ENCODE results near the gene EHBP1.
A peak's percentile ranks its signal among the peaks of the same experiment; 100 is the strongest.

The EHBP1 gene

DNA sequence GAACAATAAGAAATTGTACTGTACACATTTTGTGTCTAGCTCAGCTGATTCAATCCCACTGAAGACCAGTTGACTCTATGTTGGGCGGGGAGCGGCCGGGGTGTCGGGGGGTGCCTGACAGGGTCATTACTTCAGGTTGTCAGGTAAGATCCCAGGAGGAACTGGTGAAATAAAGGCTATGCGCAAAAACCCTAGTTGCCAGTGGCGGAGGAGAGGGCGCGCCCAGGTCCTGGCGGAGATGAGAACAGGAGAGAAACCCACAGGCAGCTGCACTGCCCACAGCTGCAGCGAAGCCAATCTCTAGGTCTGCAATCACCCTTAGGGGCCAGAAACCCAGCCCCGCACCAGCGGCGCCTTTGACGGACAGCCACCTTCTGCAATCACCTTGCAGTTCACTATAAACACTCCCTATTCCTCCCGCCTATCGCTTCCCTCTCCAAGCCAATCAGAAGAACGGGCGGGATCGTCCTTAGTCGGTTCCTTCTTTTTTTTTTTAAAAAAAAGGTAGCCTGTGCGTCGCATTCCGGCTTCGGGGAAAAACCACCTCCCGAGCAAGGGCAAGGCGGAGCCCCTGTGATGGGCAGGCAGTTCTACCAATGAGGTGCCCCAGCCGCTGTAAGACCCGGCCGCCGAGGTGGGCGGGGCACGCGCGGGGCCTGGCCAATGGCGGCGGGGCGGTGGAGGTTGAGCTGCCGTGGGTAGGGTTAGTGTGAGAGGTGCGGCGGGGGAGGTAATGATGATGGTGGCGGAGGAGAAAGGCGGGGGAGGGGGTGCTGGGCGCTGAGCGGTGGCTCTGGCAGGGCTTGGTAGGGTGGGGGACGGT lies at the start of gene EHBP1:
TSS of gene EHBP1 (plus strand) at position 707 of the 823 bp plus-strand sequence. CDS start 1,479 bp downstream, outside the sequence.
- H3K4me2 ChIP-seq = peak within 1 kb of the TSS; percentile 79 to 92 (median 86)
- no peak for TF ChIP-seq Cebpa-rat (IDR thresholded peaks at IDR 0.05)
- H3K27ac ChIP-seq = peak within 1 kb of the TSS; percentile 52 to 85 (median 72); a peak in 20 of 22 replicates
- peaks cover 7 to 24% (median 21%) of the 10 kb centered on the region in 11 experiments; a peak in 21 of 22 replicates for H3K36me3 ChIP-seq
- no peaks in the 10 kb centered on the region for H3K27me3 ChIP-seq
- peaks cover 20 to 39% (median 26%) of the 10 kb centered on the region in 10 experiments for H3K4me1 ChIP-seq
- peaks cover 12 to 20% (median 17%) of the 10 kb centered on the region in 11 experiments; a peak in 20 of 22 replicates for H3K9me3 ChIP-seq (replicated peaks in 1 of 11)
- peak within 1 kb of the TSS; percentile 64 to 85 (median 76) for H3K4me3 ChIP-seq
- H3K9ac ChIP-seq = peak within 1 kb of the TSS; percentile 75 to 86 (median 83)
- no peaks in the 10 kb centered on the region for H4K20me1 ChIP-seq

DNA sequence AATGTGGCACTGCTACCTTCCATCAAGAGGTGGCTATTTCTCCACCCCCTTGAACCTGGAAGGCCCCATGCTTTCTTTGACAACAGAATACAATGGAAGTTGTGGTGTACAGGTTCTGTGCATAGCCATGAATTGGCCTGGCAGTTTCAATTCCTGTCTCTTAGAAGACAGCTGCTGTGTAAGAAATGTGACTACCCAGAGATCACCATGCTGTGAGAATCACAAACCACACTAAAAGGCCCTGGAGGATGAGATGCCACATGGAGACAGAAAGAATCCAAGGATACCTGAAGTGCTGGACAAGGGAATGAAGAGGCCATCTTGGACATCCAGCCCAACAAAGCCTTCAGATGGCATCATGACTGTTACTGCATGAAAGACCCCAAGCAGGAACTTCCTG lies 47.7 kb upstream of the EHBP1 start:
- H3K9me3 ChIP-seq (replicated peaks in 1 of 11) = no peaks in the 10 kb centered on the region
- TF ChIP-seq Cebpa-rat (IDR thresholded peaks at IDR 0.05) = no peak
- H3K4me2 ChIP-seq = no peak overlapping the region
- H3K4me3 ChIP-seq = no peak overlapping the region
- no peaks in the 10 kb centered on the region for H3K36me3 ChIP-seq
- no peaks in the 10 kb centered on the region for H4K20me1 ChIP-seq
- no peaks in the 10 kb centered on the region for H3K4me1 ChIP-seq
- no peak overlapping the region for H3K9ac ChIP-seq
- H3K27me3 ChIP-seq = no peaks in the 10 kb centered on the region
- no peak overlapping the region for H3K27ac ChIP-seq

- no peak for TF ChIP-seq Cebpa-rat (IDR thresholded peaks at IDR 0.05)
- H3K4me1 ChIP-seq = no peaks in the 10 kb centered on the region
- no peak overlapping the region for H3K4me3 ChIP-seq
Observed at GRCh38 chr2:62658891-62659290, 46.6 kb upstream of the EHBP1 start.

DNA sequence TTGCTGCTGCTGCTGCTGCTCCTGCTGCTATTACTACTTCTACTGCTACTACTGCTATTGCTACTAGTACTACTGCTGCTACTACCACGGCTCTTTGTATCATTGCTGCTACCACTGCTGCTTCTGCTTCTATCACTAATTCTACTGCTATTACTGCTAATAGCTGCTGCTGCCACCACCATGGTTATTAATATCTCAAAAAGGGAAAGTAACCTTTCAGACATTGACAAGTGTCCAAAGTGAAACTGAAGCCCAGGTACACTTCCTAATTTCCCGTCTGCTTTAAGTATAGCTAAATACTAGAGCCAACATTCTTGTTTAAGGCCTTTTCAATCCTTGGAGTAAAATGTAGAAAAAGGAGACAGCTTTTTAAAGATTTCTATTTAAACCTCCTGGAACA lies 45.4 kb upstream of the EHBP1 start:
- H3K4me2 ChIP-seq = no peak overlapping the region
- H4K20me1 ChIP-seq = no peaks in the 10 kb centered on the region

More at GRCh38 chr2:62658891-62659290, 46.6 kb upstream of the EHBP1 start:
- H3K9ac ChIP-seq = no peak overlapping the region
- H4K20me1 ChIP-seq = no peaks in the 10 kb centered on the region
- no peaks in the 10 kb centered on the region for H3K9me3 ChIP-seq (replicated peaks in 1 of 11)
- H3K36me3 ChIP-seq = no peaks in the 10 kb centered on the region
- H3K27me3 ChIP-seq = no peaks in the 10 kb centered on the region
- no peak overlapping the region for H3K27ac ChIP-seq
- no peak overlapping the region for H3K4me2 ChIP-seq

GRCh38 chr2:62660582-62661262 lies 44.8 kb upstream of the EHBP1 start:
- Histone ChIP-seq H3K36me3 (no peaks in the 10 kb centered on the region), H3K27me3 (no peaks in the 10 kb centered on the region), H3K9me3 (replicated peaks in 1 of 11) (no peaks in the 10 kb centered on the region), H3K9ac (no peak overlapping the region), H3K27ac (no peak overlapping the region), H4K20me1 (no peaks in the 10 kb centered on the region), H3K4me1 (no peaks in the 10 kb centered on the region), H3K4me2 (no peak overlapping the region), H3K4me3 (no peak overlapping the region)
- TF ChIP-seq Cebpa-rat (IDR thresholded peaks at IDR 0.05) = no peak

More for the DNA sequence above, 45.4 kb upstream of the EHBP1 start:
- H3K9me3 ChIP-seq (replicated peaks in 1 of 11) = no peaks in the 10 kb centered on the region
- no peak overlapping the region for H3K27ac ChIP-seq
- H3K4me1 ChIP-seq = no peaks in the 10 kb centered on the region
- H3K27me3 ChIP-seq = no peaks in the 10 kb centered on the region
- no peaks in the 10 kb centered on the region for H3K36me3 ChIP-seq
- no peak overlapping the region for H3K4me3 ChIP-seq
- no peak overlapping the region for H3K9ac ChIP-seq
- no peak for TF ChIP-seq Cebpa-rat (IDR thresholded peaks at IDR 0.05)

DNA sequence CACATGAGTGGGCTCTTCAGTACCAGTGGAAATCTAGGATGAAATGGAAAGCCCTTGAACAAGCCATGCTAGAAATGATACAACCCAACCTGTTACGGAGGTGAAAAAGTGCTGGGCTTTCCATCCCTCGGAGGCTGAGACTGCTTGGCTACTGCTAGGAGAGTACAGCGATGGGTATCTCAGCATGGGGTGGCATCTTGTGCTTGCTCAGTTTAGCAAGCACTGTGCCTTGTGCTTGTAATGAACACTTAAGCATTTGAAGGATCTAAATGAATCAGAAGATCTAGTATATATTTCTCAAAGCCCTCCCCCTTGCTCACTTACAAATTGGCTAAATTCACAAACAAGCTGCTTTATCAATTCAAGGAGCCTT lies 44.3 kb upstream of the EHBP1 start:
- no peaks in the 10 kb centered on the region for H3K36me3 ChIP-seq
- H3K27ac ChIP-seq = no peak overlapping the region
- no peak overlapping the region for H3K9ac ChIP-seq
- no peaks in the 10 kb centered on the region for H4K20me1 ChIP-seq
- no peaks in the 10 kb centered on the region for H3K27me3 ChIP-seq
- no peak overlapping the region for H3K4me3 ChIP-seq
- no peak overlapping the region for H3K4me2 ChIP-seq
- H3K4me1 ChIP-seq = no peaks in the 10 kb centered on the region
- no peak for TF ChIP-seq Cebpa-rat (IDR thresholded peaks at IDR 0.05)
- no peaks in the 10 kb centered on the region for H3K9me3 ChIP-seq (replicated peaks in 1 of 11)

GRCh38 chr2:62662131-62662530 lies 43.4 kb upstream of the EHBP1 start:
- Histone ChIP-seq H3K4me1 (no peaks in the 10 kb centered on the region), H3K4me2 (no peak overlapping the region), H3K4me3 (no peak overlapping the region), H3K27me3 (no peaks in the 10 kb centered on the region), H3K36me3 (no peaks in the 10 kb centered on the region), H3K9me3 (replicated peaks in 1 of 11) (no peaks in the 10 kb centered on the region), H3K27ac (no peak overlapping the region), H3K9ac (no peak overlapping the region), H4K20me1 (no peaks in the 10 kb centered on the region)
- no peak for TF ChIP-seq Cebpa-rat (IDR thresholded peaks at IDR 0.05)

DNA sequence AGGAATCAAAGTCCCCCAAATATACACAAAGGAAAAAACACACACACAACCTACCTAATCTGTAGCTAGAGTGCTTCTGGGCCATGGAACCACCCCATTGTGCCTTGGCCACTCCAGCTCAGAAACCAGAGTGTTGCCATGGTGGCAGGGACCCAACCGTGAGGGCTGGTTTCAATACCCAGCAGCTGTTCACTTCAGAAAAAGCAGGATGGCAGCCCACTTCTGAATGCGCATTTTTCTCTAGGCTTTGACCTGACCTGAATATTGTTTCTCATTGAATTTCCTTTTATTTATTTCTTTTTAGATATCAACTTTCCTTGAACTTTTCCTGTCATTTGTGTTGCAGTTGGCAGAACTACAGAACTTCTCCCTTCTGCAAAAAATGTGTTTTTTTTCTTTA lies 43.0 kb upstream of the EHBP1 start:
- Histone ChIP-seq H3K4me1 (no peaks in the 10 kb centered on the region), H3K9me3 (replicated peaks in 1 of 11) (no peaks in the 10 kb centered on the region), H3K27me3 (no peaks in the 10 kb centered on the region), H3K9ac (no peak overlapping the region), H4K20me1 (no peaks in the 10 kb centered on the region), H3K36me3 (no peaks in the 10 kb centered on the region), H3K4me3 (no peak overlapping the region), H3K4me2 (no peak overlapping the region), H3K27ac (no peak overlapping the region)
- no peak for TF ChIP-seq Cebpa-rat (IDR thresholded peaks at IDR 0.05)

DNA sequence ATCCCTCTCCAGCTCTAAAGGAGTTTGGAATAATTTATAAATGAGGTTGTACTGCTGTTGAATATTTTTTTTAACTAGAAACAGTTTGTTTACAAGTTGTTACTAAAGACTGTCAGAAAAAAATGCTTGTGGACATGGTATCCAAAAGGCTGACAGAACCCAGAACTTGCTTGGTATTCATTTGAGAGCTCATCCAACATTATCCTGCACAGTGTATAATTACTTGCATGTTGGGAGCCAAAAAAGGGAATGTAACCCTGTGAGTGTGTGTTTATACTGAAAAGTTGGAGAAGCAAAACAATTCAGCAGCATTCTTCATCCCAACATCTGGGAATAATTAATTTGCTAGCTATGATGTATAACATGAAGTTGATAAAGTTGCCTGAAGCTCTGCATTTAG lies 42.1 kb upstream of the EHBP1 start:
- H3K4me1 ChIP-seq = no peaks in the 10 kb centered on the region
- H3K4me2 ChIP-seq = no peak overlapping the region
- no peak for TF ChIP-seq Cebpa-rat (IDR thresholded peaks at IDR 0.05)
- H3K9me3 ChIP-seq (replicated peaks in 1 of 11) = no peaks in the 10 kb centered on the region
- H3K27ac ChIP-seq = no peak overlapping the region
- no peaks in the 10 kb centered on the region for H4K20me1 ChIP-seq
- H3K36me3 ChIP-seq = no peaks in the 10 kb centered on the region
- no peak overlapping the region for H3K4me3 ChIP-seq
- no peak overlapping the region for H3K9ac ChIP-seq
- no peaks in the 10 kb centered on the region for H3K27me3 ChIP-seq
